ENCODE results near the gene MPIG6B.

DNA sequence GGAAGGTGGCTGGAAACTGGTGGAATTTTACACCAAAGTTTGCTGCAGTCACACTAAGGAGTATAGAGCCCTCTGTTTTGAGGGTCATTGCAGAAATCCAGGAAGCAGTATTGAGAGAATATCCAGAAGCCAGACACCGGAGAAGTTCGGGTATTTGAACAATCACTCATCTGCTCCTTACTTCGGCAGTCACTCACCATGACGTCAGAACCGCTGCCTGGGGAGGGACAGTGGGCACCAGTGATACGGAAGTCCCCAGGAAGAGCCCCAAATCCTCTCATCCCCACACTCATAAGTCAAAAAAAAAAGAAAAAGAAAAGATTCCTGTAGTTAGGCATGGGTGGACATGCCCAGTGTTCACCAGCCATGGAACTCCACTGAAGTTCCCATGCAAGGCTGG, 46.3 kb upstream of the MPIG6B start:
- TF ChIP-seq RAD21 (IDR thresholded peaks at IDR 0.05) (no peak), YY1 (IDR thresholded peaks at IDR 0.05) (no peak)
- TF ChIP-seq, protein P1, sequence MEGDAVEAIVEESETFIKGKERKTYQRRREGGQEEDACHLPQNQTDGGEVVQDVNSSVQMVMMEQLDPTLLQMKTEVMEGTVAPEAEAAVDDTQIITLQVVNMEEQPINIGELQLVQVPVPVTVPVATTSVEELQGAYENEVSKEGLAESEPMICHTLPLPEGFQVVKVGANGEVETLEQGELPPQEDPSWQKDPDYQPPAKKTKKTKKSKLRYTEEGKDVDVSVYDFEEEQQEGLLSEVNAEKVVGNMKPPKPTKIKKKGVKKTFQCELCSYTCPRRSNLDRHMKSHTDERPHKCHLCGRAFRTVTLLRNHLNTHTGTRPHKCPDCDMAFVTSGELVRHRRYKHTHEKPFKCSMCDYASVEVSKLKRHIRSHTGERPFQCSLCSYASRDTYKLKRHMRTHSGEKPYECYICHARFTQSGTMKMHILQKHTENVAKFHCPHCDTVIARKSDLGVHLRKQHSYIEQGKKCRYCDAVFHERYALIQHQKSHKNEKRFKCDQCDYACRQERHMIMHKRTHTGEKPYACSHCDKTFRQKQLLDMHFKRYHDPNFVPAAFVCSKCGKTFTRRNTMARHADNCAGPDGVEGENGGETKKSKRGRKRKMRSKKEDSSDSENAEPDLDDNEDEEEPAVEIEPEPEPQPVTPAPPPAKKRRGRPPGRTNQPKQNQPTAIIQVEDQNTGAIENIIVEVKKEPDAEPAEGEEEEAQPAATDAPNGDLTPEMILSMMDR (IDR thresholded peaks at IDR 0.05; ENCODE audit: low read depth, low read length, missing input control): no peak
- TF ChIP-seq, protein P2, sequence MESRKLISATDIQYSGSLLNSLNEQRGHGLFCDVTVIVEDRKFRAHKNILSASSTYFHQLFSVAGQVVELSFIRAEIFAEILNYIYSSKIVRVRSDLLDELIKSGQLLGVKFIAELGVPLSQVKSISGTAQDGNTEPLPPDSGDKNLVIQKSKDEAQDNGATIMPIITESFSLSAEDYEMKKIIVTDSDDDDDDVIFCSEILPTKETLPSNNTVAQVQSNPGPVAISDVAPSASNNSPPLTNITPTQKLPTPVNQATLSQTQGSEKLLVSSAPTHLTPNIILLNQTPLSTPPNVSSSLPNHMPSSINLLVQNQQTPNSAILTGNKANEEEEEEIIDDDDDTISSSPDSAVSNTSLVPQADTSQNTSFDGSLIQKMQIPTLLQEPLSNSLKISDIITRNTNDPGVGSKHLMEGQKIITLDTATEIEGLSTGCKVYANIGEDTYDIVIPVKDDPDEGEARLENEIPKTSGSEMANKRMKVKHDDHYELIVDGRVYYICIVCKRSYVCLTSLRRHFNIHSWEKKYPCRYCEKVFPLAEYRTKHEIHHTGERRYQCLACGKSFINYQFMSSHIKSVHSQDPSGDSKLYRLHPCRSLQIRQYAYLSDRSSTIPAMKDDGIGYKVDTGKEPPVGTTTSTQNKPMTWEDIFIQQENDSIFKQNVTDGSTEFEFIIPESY (IDR thresholded peaks at IDR 0.05): no peak
